HG02981 (cell line): ENCODE data around the gene CEMP1.

ENCODE experiments used
- ATAC-seq: cut with Tn5 transposase; IDR thresholded peaks from one replicate; pipeline ENCODE4 v1.9.1; 2021; ENCODE audit warnings: mild to moderate bottlenecking, moderate library complexity; ENCODE audit not compliant: unreplicated experiment

The CEMP1 gene

GRCh38 chr16:2520784-2521531 lies 10.2 kb downstream of the CEMP1 start:
- peak; percentile 36 for ATAC-seq

- peak; percentile 45 for ATAC-seq
Observed at GRCh38 chr16:2520097-2520783, 11.0 kb downstream of the CEMP1 start, which contains the start of gene AMDHD2. TSS of gene AMDHD2 (plus strand) at chr16:2520371. CDS start at chr16:2520459, 88 bp downstream.

- ATAC-seq = no peak
Observed at GRCh38 chr16:2519711-2520080, 11.5 kb downstream of the CEMP1 start.

GRCh38 chr16:2518823-2519710 lies 12.1 kb downstream of the CEMP1 start:
- ATAC-seq = no peak

- no peak for ATAC-seq
Observed at GRCh38 chr16:2517954-2518605, 13.1 kb downstream of the CEMP1 start.

GRCh38 chr16:2516391-2517240 lies 14.6 kb downstream of the CEMP1 start:
- ATAC-seq = no peak

- no peak for ATAC-seq
Observed at GRCh38 chr16:2515180-2515851, 15.9 kb downstream of the CEMP1 start.

- no peak for ATAC-seq
Observed at GRCh38 chr16:2514333-2515179, 16.7 kb downstream of the CEMP1 start.

- ATAC-seq = peak; percentile 65
Observed at GRCh38 chr16:2513405-2514332, 17.5 kb downstream of the CEMP1 start, which contains the start of gene ATP6V0C. TSS of gene ATP6V0C (plus strand) at chr16:2513952. CDS start at chr16:2514104, 152 bp downstream.

- ATAC-seq = no peak
Observed at GRCh38 chr16:2512735-2513404, 18.3 kb downstream of the CEMP1 start.

GRCh38 chr16:2511996-2512734 lies 19.0 kb downstream of the CEMP1 start:
- no peak for ATAC-seq

GRCh38 chr16:2511128-2511800 lies 19.9 kb downstream of the CEMP1 start:
- no peak for ATAC-seq

- ATAC-seq = no peak
Observed at GRCh38 chr16:2508722-2509400, 22.3 kb downstream of the CEMP1 start.

GRCh38 chr16:2507665-2508064 lies 23.5 kb downstream of the CEMP1 start:
- ATAC-seq = peak; percentile 6
